ENCODE data around the gene KRT73. TPM values are rescaled to one million over a fixed set of nuclear protein-coding genes. Genes with fewer than 3 reads are reported as not detected.
A peak's percentile ranks its signal among the peaks of the same experiment; 100 is the strongest.

The KRT73 gene
- total RNA-seq, 2 experiments from 2014 or later: 0.19 TPM; not detected in 1

DNA sequence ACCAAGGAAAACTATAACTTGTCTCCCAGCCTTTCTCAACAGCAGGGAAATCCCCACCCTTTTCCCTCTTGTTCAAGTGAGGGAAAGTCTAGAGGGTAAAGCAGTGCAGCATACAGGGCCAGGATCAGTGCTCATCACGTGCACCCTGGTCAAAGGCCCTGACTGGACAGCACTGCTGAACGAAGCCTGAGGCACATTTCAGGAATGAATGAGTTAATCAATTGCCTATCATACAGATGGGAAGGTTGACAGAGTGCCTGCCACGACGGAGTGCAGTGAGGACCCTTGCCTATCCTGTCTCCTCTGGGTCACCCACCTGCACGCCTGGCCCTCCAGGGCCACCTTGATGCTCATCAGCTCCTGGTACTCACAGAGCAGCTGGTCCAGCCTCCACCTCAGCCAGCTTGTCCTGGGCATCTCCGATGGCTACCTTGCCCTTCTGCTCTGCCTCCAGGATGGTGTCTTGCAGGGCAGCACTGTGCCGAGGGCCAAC lies 11.7 kb upstream of the KRT73 start:
- no peak overlapping the region for H3K27ac Mint-ChIP-seq
- CTCF ChIA-PET: no interaction called here
- H3K27me3 Mint-ChIP-seq: no peaks in the 10 kb centered on the region
- peaks cover 29% of the 10 kb centered on the region for H3K4me1 Mint-ChIP-seq (ENCODE audit: low read depth)
- no peaks in the 10 kb centered on the region for H3K9me3 Mint-ChIP-seq
- no peaks in the 10 kb centered on the region for H3K36me3 Mint-ChIP-seq
- intact Hi-C loops (cut with micrococcal nuclease): no loop called here
- DNase-seq: no peak
- POLR2A ChIA-PET: no interaction called here
- H3K4me3 Mint-ChIP-seq: no peak overlapping the region

DNA sequence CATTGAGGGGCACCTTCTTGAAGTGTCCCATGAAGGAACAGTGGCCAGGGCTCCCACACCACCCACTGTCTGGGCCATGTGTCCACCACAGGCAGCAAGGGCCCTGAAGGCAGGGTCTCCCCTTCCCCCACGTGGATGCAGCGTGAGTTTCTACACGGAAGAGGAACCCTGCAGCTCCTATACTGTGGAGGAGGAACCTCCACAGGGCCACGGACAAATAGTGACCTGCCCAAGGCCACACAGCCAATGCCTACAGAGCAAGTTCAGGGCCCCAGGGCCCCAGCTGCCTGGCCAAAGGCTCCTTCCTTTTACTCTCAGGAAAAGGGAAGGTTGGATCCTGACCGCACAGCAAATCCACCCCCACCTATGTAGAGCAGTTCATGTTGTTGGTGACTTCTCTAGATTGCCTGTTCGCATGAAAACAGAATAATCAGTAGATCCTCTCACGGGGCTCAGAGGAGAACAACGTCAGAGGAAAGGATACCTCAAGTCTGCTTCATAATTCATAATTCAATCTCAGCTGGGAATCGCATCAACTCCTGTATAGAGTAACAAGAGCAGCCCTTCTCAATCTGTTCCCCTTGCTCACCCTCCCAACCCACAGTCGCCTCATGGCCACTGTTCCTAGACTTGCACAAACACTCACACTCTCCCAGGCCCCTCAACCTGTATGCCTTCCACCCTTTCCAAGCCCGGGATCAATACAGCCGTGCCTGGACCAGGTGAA lies 11.1 kb upstream of the KRT73 start:
- Mint-ChIP-seq H3K27ac (no peak overlapping the region), H3K9me3 (no peaks in the 10 kb centered on the region), H3K4me3 (no peak overlapping the region), H3K4me1 (ENCODE audit: low read depth) (peaks cover 29% of the 10 kb centered on the region), H3K27me3 (no peaks in the 10 kb centered on the region), H3K36me3 (no peaks in the 10 kb centered on the region)
- no peak for DNase-seq
- intact Hi-C loops (cut with micrococcal nuclease): no loop called here
- ChIA-PET POLR2A (no interaction called here), CTCF (no interaction called here)

DNA sequence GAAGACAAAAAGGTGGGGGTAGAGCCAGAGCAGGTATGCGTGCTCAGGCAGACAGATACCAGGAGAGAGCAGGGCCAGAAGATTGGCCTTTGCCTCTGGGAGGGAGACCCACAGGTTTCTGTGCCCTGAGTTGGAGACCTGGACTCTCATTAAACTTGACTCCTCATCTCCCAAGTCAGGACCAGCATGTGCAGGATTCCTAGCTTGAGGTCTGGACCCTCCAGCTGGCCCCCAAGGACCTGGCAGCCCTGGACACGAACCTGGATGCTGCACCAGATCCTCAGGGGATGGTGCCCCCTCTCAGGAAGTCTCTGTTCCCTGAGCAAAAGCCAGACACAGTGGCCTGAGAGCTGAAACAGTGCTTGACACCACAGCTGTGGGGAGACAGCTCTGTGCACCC lies 10.5 kb upstream of the KRT73 start:
- no peaks in the 10 kb centered on the region for H3K36me3 Mint-ChIP-seq
- CTCF ChIA-PET: no interaction called here

DNA sequence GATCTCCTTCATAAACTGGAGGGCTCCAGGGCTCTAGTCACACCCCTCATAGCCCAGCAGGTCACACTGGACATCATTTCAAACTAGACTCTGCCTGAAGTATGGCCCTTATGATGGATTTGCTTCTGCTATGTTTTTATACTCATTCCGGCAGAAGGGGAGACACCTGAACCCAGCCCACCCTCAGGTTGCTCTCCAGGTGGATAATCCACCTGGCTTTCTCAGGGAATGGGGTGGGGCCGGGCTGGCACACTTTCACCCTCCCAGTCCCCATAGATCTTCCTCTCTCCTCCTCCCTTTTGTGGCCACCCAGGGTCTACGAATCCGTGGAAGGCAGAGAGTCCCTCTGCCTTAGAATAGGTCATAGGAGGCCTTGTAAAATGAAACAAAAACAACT lies 9.8 kb upstream of the KRT73 start:
- CTCF ChIA-PET: no interaction called here
- POLR2A ChIA-PET: no interaction called here
- no peak overlapping the region for H3K4me3 Mint-ChIP-seq

More for the DNA sequence above, 10.5 kb upstream of the KRT73 start:
- Mint-ChIP-seq H3K27ac (no peak overlapping the region), H3K9me3 (no peaks in the 10 kb centered on the region), H3K4me1 (ENCODE audit: low read depth) (peaks cover 24% of the 10 kb centered on the region), H3K4me3 (no peak overlapping the region), H3K27me3 (no peaks in the 10 kb centered on the region)
- POLR2A ChIA-PET: no interaction called here
- no peak for DNase-seq
- intact Hi-C loops (cut with micrococcal nuclease): no loop called here

GRCh38 chr12:52627395-52628110 lies 9.2 kb upstream of the KRT73 start:
- Mint-ChIP-seq H3K4me3 (no peak overlapping the region), H3K36me3 (no peaks in the 10 kb centered on the region), H3K9me3 (no peaks in the 10 kb centered on the region), H3K27me3 (no peaks in the 10 kb centered on the region), H3K27ac (no peak overlapping the region), H3K4me1 (ENCODE audit: low read depth) (peaks cover 17% of the 10 kb centered on the region)
- ChIA-PET POLR2A (no interaction called here), CTCF (no interaction called here)
- intact Hi-C loops (cut with micrococcal nuclease): no loop called here
- DNase-seq: no peak

More for the DNA sequence above, 9.8 kb upstream of the KRT73 start:
- no peaks in the 10 kb centered on the region for H3K36me3 Mint-ChIP-seq
- intact Hi-C loops (cut with micrococcal nuclease): no loop called here
- H3K9me3 Mint-ChIP-seq: no peaks in the 10 kb centered on the region
- no peaks in the 10 kb centered on the region for H3K27me3 Mint-ChIP-seq
- H3K27ac Mint-ChIP-seq: no peak overlapping the region
- H3K4me1 Mint-ChIP-seq (ENCODE audit: low read depth): peaks cover 18% of the 10 kb centered on the region
- DNase-seq: no peak

GRCh38 chr12:52622349-52622748 lies 4.0 kb upstream of the KRT73 start:
- Mint-ChIP-seq H3K36me3 (no peaks in the 10 kb centered on the region), H3K9me3 (no peaks in the 10 kb centered on the region), H3K4me1 (ENCODE audit: low read depth) (peaks cover 2% of the 10 kb centered on the region), H3K27me3 (no peaks in the 10 kb centered on the region), H3K27ac (no peak overlapping the region), H3K4me3 (no peak overlapping the region)
- ChIA-PET POLR2A (no interaction called here), CTCF (no interaction called here)
- DNase-seq: no peak
- intact Hi-C loops (cut with micrococcal nuclease): no loop called here

DNA sequence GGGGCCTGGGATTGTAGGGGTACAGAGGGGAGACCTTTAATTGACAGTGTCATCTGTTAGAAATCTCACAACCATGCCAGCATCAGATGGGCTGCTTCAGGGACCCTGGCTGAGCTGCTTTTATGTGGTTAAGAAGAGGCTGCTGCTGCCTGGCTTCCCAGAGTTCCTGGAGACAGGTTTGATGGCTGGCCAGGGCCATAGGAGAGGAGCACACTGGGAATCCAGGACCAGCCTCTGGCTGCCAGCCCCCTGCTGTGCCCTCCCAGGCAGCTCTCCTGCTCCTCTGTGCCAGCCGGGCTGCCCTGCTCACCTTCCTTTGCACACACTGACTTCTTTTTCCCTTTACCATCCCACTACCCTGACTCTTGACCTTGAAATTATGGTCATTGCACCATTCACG lies 507 bp upstream of the KRT73 start:
- no peak overlapping the region for H3K4me3 Mint-ChIP-seq
- DNase-seq: no peak
- H3K27me3 Mint-ChIP-seq: peaks cover 2% of the 10 kb centered on the region
- ChIA-PET CTCF (interaction anchor here (1.6 kb wide), 1 partner anchor 261 kb away, joined by 5 read pairs; no protein-coding TSS in a partner anchor), POLR2A (no interaction called here)
- peaks cover 30% of the 10 kb centered on the region for H3K4me1 Mint-ChIP-seq (ENCODE audit: low read depth)
- intact Hi-C loops (cut with micrococcal nuclease): no loop called here
- H3K9me3 Mint-ChIP-seq: no peaks in the 10 kb centered on the region
- H3K36me3 Mint-ChIP-seq: no peaks in the 10 kb centered on the region
- no peak overlapping the region for H3K27ac Mint-ChIP-seq

DNA sequence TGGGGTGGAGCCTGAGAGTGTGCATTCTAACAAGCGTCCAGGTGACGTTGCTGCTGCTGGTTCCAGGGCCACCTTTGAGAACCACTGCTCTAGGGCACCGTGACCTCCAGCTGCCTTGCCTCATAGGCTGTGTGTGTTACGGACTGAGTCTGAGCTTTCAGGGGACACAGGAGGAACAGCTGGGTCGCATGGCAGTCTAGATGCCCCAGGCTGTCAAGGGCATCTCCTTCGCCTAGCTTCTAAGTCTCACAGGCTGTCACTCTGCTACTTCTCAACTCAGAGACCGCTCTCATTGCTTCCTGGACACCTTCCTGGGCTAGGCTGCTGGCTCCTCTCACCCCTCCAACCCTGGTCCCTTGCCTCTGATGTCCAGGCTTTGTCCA lies 965 bp downstream of the KRT73 start:
- intact Hi-C loops (cut with micrococcal nuclease): no loop called here

DNA sequence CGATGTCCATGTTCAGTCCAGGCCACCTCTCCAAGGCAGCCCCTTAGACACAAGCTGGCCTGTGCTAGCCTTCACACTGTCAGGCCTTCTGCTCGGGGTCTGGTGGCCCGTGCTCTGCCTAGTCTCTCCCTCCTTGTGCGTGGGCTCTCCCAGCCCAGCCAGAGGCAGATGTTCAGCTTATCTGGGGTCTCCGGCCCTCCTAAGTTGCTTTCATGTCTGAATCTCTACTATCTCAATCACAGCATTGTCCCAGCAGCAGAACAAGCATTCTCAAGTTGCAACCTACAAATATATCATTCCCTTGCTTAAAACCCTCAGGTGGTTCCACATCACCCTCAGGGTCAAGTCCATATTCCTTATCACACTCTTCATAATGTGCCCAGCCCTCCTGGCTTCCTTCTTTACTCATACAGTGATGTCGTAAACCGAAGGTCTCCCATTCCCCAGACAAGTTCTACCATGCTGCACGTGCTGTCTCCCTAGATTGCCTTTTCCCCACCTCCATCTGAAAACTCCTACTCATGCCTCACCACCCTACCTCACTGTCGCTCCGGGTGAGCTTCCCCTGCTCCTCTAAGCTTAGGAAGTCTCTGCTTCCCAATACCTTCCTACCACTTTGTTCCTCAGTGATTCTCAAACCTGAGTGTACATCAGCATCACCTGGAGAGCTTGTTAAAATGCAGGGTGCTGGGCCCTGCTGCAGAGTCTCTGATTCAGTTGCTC lies 1.5 kb downstream of the KRT73 start:
- POLR2A ChIA-PET: no interaction called here
- Mint-ChIP-seq H3K4me1 (ENCODE audit: low read depth) (peaks cover 44% of the 10 kb centered on the region), H3K4me3 (no peak overlapping the region), H3K9me3 (no peaks in the 10 kb centered on the region), H3K36me3 (no peaks in the 10 kb centered on the region), H3K27me3 (peaks cover 2% of the 10 kb centered on the region), H3K27ac (no peak overlapping the region)
- intact Hi-C loops (cut with micrococcal nuclease): no loop called here
- DNase-seq: no peak
- CTCF ChIA-PET: no interaction called here

More for the DNA sequence above, 965 bp downstream of the KRT73 start:
- no peak overlapping the region for H3K27ac Mint-ChIP-seq
- no peaks in the 10 kb centered on the region for H3K36me3 Mint-ChIP-seq
- CTCF ChIA-PET: no interaction called here
- peaks cover 2% of the 10 kb centered on the region for H3K27me3 Mint-ChIP-seq
- no peak for DNase-seq
- POLR2A ChIA-PET: no interaction called here
- no peaks in the 10 kb centered on the region for H3K9me3 Mint-ChIP-seq
- peaks cover 40% of the 10 kb centered on the region for H3K4me1 Mint-ChIP-seq (ENCODE audit: low read depth)
- H3K4me3 Mint-ChIP-seq: no peak overlapping the region

DNA sequence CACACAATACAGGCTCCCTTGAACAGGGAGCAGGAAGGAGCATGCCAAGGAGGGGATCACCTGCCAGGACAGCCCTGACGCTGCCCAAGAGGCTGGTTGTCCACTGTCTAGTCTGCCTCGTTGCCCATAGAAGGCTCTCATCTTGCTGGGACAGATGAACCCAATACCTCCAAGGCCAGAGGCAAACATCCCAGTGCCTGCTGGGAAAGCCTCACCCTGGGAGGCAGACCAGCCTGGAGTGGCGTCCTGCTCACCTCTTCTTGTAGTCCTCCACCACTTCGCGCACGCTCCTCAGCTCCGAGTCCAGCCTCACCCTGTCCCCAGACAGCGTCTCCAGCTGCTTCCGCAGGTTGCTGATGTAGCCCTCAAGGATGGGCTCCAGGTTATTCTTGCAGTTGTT lies 2.4 kb downstream of the KRT73 start:
- ChIA-PET POLR2A (no interaction called here), CTCF (interaction anchor here (0.8 kb wide), 1 partner anchor 220 kb away, joined by 3 read pairs; no protein-coding TSS in a partner anchor)

GRCh38 chr12:52615208-52615868 lies 3.0 kb downstream of the KRT73 start:
- ChIA-PET POLR2A (no interaction called here), CTCF (interaction anchor here (0.8 kb wide), 1 partner anchor 220 kb away, joined by 3 read pairs; no protein-coding TSS in a partner anchor)
- Mint-ChIP-seq H3K9me3 (no peaks in the 10 kb centered on the region), H3K4me1 (ENCODE audit: low read depth) (peaks cover 53% of the 10 kb centered on the region), H3K36me3 (no peaks in the 10 kb centered on the region), H3K27ac (peak overlapping the region; percentile 30), H3K27me3 (peaks cover 2% of the 10 kb centered on the region), H3K4me3 (no peak overlapping the region)
- DNase-seq: peak; percentile 41
- intact Hi-C loops (cut with micrococcal nuclease): no loop called here

More for the DNA sequence above, 2.4 kb downstream of the KRT73 start:
- no peak overlapping the region for H3K27ac Mint-ChIP-seq
- DNase-seq: no peak
- H3K9me3 Mint-ChIP-seq: no peaks in the 10 kb centered on the region
- H3K4me1 Mint-ChIP-seq (ENCODE audit: low read depth): peaks cover 49% of the 10 kb centered on the region
- intact Hi-C loops (cut with micrococcal nuclease): no loop called here
- peaks cover 2% of the 10 kb centered on the region for H3K27me3 Mint-ChIP-seq
- H3K4me3 Mint-ChIP-seq: no peak overlapping the region
- H3K36me3 Mint-ChIP-seq: no peaks in the 10 kb centered on the region
